WTC11 (cell line): Measurements from ENCODE around the gene FBF1. TPM values are rescaled to one million over a fixed set of nuclear protein-coding genes. Genes with fewer than 3 reads are reported as not detected.

Experiments used
- ATF6 ChIP-seq: sonication (generic); formaldehyde crosslinking; IDR thresholded peaks from 2 replicates; pipeline ENCODE4 v1.8.1; 2023; ENCODE audit warnings: mild to moderate bottlenecking, missing genetic modification reagents
- CREB1 ChIP-seq: sonication (generic); formaldehyde crosslinking; IDR thresholded peaks from 2 replicates; pipeline ENCODE4 v1.8.0; 2023; ENCODE audit warnings: mild to moderate bottlenecking, missing genetic modification reagents
- HMGA2 ChIP-seq: fragments of 250-450 bp; sonication (Bioruptor Pico); IDR thresholded peaks from 2 replicates; pipeline ENCODE4 v1.4.0; 2021; ENCODE audit warnings: mild to moderate bottlenecking, moderate library complexity
- IRF2 ChIP-seq: sonication (generic); formaldehyde crosslinking; IDR thresholded peaks from 2 replicates; pipeline ENCODE4 v1.8.0; 2022; ENCODE audit warnings: low read depth, missing genetic modification reagents, borderline replicate concordance
- KAT7 ChIP-seq: sonication (generic); formaldehyde crosslinking; IDR thresholded peaks from 2 replicates; pipeline ENCODE4 v1.8.1; 2023; ENCODE audit warnings: missing genetic modification reagents, mild to moderate bottlenecking, borderline replicate concordance
- PREB ChIP-seq: sonication (generic); formaldehyde crosslinking; IDR thresholded peaks from 2 replicates; pipeline ENCODE4 v1.8.1; 2022; ENCODE audit warnings: mild to moderate bottlenecking, missing genetic modification reagents, moderate library complexity, borderline replicate concordance
- SMAD4 ChIP-seq: sonication (generic); formaldehyde crosslinking; IDR thresholded peaks from 2 replicates; pipeline ENCODE4 v1.8.0; 2022; ENCODE audit warnings: mild to moderate bottlenecking, missing genetic modification reagents
- SOX15 ChIP-seq: fragments of 250-450 bp; sonication (Bioruptor Pico); IDR thresholded peaks from 2 replicates; pipeline ENCODE4 v1.9.0; 2021; ENCODE audit warnings: mild to moderate bottlenecking
- ZBTB21 ChIP-seq: sonication (generic); formaldehyde crosslinking; IDR thresholded peaks from 2 replicates; pipeline ENCODE4 v1.8.1; 2023; ENCODE audit warnings: mild to moderate bottlenecking, missing genetic modification reagents, borderline replicate concordance
- ZNF121 ChIP-seq: sonication (generic); formaldehyde crosslinking; IDR thresholded peaks from 2 replicates; pipeline ENCODE4 v1.8.0; 2023; ENCODE audit warnings: missing genetic modification reagents
- ZNF317 ChIP-seq: sonication (generic); formaldehyde crosslinking; IDR thresholded peaks from 2 replicates; pipeline ENCODE4 v1.8.1; 2023; ENCODE audit warnings: low read depth, mild to moderate bottlenecking, moderate library complexity, missing genetic modification reagents, borderline replicate concordance
- ZNF416 ChIP-seq: fragments of 250-450 bp; sonication (Bioruptor Pico); IDR thresholded peaks from 2 replicates; pipeline ENCODE4 v1.9.0; 2021; ENCODE audit warnings: mild to moderate bottlenecking, inconsistent platforms
- ZNF512 ChIP-seq: sonication (generic); formaldehyde crosslinking; IDR thresholded peaks from 2 replicates; pipeline ENCODE4 v1.8.1; 2022; ENCODE audit warnings: missing genetic modification reagents, borderline replicate concordance
- total RNA-seq: library from RNA; stranded (reverse); gene quantifications from 3 replicates; pipeline ENCODE4 v1.2.3, GENCODE V29; 2021
- TF ChIP-seq, protein P1 (sequence below): sonication (generic); formaldehyde crosslinking; IDR thresholded peaks from 2 replicates; pipeline ENCODE4 v1.8.0; 2023; ENCODE audit warnings: missing genetic modification reagents
- TF ChIP-seq, protein P2 (sequence below): sonication (generic); formaldehyde crosslinking; IDR thresholded peaks from 2 replicates; pipeline ENCODE4 v1.8.1; 2023; ENCODE audit warnings: mild to moderate bottlenecking, moderate library complexity, missing genetic modification reagents
- TF ChIP-seq, protein P3 (sequence below): fragments of 250-450 bp; sonication (Bioruptor Pico); IDR thresholded peaks from 2 replicates; pipeline ENCODE4 v1.9.0; 2021; ENCODE audit warnings: mild to moderate bottlenecking
- TF ChIP-seq, protein P4 (sequence below): fragments of 250-450 bp; sonication (Bioruptor Pico); IDR thresholded peaks from 2 replicates; pipeline ENCODE4 v1.9.0; 2021; ENCODE audit warnings: moderate library complexity, mild to moderate bottlenecking, inconsistent platforms, borderline replicate concordance
- TF ChIP-seq, protein P5 (sequence below): sonication (generic); formaldehyde crosslinking; IDR thresholded peaks from 2 replicates; pipeline ENCODE4 v1.8.0; 2022; ENCODE audit warnings: mild to moderate bottlenecking, missing genetic modification reagents
- TF ChIP-seq, protein P6 (sequence below): sonication (generic); formaldehyde crosslinking; IDR thresholded peaks from 2 replicates; pipeline ENCODE4 v1.8.0; 2022; ENCODE audit warnings: mild to moderate bottlenecking, missing genetic modification reagents

Gene FBF1
- total RNA-seq, 1 experiment from 2014 or later: 19.8 TPM

GRCh38 chr17:75940727-75941441 lies at the start of gene FBF1 (continued):
- TF ChIP-seq HMGA2 (CRISPR knock-in tag) (no peak), CREB1 (CRISPR knock-in tag) (peak; percentile 39; the same call in 1 of the 2 replicates), SOX15 (CRISPR knock-in tag) (no peak), IRF2 (CRISPR knock-in tag) (no peak), ZNF317 (no peak; the same call in 1 of the 2 replicates), ZBTB21 (CRISPR knock-in tag) (peak; percentile 87), ZNF416 (CRISPR knock-in tag) (0 out of 2 replicates have a peak, but pooled peaks have one; percentile 36), ZNF121 (no peak), ATF6 (no peak), SMAD4 (CRISPR knock-in tag) (0 out of 2 replicates have a peak, but pooled peaks have one; percentile 48), KAT7 (CRISPR knock-in tag) (no peak), ZNF512 (CRISPR knock-in tag) (no peak), PREB (0 out of 2 replicates have a peak, but pooled peaks have one; percentile 43)
- TF ChIP-seq, protein P1, sequence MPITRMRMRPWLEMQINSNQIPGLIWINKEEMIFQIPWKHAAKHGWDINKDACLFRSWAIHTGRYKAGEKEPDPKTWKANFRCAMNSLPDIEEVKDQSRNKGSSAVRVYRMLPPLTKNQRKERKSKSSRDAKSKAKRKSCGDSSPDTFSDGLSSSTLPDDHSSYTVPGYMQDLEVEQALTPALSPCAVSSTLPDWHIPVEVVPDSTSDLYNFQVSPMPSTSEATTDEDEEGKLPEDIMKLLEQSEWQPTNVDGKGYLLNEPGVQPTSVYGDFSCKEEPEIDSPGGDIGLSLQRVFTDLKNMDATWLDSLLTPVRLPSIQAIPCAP (CRISPR knock-in tag): no peak
- TF ChIP-seq, protein P2, sequence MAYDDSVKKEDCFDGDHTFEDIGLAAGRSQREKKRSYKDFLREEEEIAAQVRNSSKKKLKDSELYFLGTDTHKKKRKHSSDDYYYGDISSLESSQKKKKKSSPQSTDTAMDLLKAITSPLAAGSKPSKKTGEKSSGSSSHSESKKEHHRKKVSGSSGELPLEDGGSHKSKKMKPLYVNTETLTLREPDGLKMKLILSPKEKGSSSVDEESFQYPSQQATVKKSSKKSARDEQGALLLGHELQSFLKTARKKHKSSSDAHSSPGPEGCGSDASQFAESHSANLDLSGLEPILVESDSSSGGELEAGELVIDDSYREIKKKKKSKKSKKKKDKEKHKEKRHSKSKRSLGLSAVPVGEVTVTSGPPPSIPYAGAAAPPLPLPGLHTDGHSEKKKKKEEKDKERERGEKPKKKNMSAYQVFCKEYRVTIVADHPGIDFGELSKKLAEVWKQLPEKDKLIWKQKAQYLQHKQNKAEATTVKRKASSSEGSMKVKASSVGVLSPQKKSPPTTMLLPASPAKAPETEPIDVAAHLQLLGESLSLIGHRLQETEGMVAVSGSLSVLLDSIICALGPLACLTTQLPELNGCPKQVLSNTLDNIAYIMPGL (CRISPR knock-in tag): peak; percentile 77; the same call in 1 of the 2 replicates
- TF ChIP-seq, protein P3, sequence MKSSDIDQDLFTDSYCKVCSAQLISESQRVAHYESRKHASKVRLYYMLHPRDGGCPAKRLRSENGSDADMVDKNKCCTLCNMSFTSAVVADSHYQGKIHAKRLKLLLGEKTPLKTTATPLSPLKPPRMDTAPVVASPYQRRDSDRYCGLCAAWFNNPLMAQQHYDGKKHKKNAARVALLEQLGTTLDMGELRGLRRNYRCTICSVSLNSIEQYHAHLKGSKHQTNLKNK (CRISPR knock-in tag): no peak
- TF ChIP-seq, protein P4, sequence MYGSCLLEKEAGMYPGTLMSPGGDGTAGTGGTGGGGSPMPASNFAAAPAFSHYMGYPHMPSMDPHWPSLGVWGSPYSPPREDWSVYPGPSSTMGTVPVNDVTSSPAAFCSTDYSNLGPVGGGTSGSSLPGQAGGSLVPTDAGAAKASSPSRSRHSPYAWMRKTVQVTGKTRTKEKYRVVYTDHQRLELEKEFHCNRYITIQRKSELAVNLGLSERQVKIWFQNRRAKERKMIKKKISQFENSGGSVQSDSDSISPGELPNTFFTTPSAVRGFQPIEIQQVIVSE (CRISPR knock-in tag): no peak; the same call in 1 of the 2 replicates
- TF ChIP-seq, protein P5, sequence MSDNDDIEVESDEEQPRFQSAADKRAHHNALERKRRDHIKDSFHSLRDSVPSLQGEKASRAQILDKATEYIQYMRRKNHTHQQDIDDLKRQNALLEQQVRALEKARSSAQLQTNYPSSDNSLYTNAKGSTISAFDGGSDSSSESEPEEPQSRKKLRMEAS (CRISPR knock-in tag): peak; percentile 78
- TF ChIP-seq, protein P6, sequence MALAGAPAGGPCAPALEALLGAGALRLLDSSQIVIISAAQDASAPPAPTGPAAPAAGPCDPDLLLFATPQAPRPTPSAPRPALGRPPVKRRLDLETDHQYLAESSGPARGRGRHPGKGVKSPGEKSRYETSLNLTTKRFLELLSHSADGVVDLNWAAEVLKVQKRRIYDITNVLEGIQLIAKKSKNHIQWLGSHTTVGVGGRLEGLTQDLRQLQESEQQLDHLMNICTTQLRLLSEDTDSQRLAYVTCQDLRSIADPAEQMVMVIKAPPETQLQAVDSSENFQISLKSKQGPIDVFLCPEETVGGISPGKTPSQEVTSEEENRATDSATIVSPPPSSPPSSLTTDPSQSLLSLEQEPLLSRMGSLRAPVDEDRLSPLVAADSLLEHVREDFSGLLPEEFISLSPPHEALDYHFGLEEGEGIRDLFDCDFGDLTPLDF (CRISPR knock-in tag): 0 out of 2 replicates have a peak, but pooled peaks have one; percentile 80
